IMR-90 (cell line): ENCODE data around the gene PRDM5. TPM values are rescaled to one million over a fixed set of nuclear protein-coding genes. Genes with fewer than 3 reads are reported as not detected.

Source experiments
- ATAC-seq: fragments of 200-7000 bp; cut with Tn5 transposase; 2 replicates; pipeline ENCODE4 v1.9.1; 2020; ENCODE audit warnings: low read depth, mild to moderate bottlenecking, moderate library complexity
- BruUV-seq: library from RNA; stranded (reverse); fragments of 400-500 nt; replicated peaks from 2 replicates; lab custom pipeline; 2021; lab: Mats Ljungman, UMichigan
- CTCF ChIA-PET: fragments of 300-600 bp; formaldehyde crosslinking; extraction: SDS; loops from one replicate; lab custom pipeline; 2021; ENCODE audit warnings: antibody characterized with exemption; lab: Yijun Ruan, JAX
- POLR2A ChIA-PET: fragments of 300-600 bp; sonication (Branson Sonifier 250); formaldehyde crosslinking; loops from one replicate; lab custom pipeline; 2022; ENCODE audit warnings: antibody characterized with exemption; ENCODE audit not compliant: unreplicated experiment; lab: Charles Lee
- DNase-seq: peaks from one replicate; pipeline ENCODE4 v3.0.0; 2013
- H2AFZ ChIP-seq: replicated peaks from 2 replicates; pipeline ENCODE3; 2013; ENCODE audit warnings: low read length, mild to moderate bottlenecking; ENCODE audit not compliant: poor library complexity
- H2AK5ac ChIP-seq: 2 replicates; pipeline ENCODE4 v1.6.1; 2013; ENCODE audit warnings: low read depth, low read length, inconsistent platforms
- H2AK9ac ChIP-seq: replicated peaks from 2 replicates; pipeline ENCODE3; 2013; ENCODE audit warnings: mild to moderate bottlenecking, low read depth, low read length, moderate library complexity; ENCODE audit not compliant: poor library complexity
- H2BK120ac ChIP-seq: 2 replicates; pipeline ENCODE4 v1.6.1; 2013; ENCODE audit warnings: low read depth, low read length, inconsistent platforms
- H2BK15ac ChIP-seq: 3 replicates; pipeline ENCODE4 v1.6.1; 2013; ENCODE audit warnings: low read depth, low read length, inconsistent platforms
- H2BK20ac ChIP-seq: 2 replicates; pipeline ENCODE4 v1.6.1; 2013; ENCODE audit warnings: low read depth, mild to moderate bottlenecking, inconsistent platforms, low read length, moderate library complexity
- H2BK5ac ChIP-seq: 2 replicates; pipeline ENCODE4 v1.6.1; 2013; ENCODE audit warnings: mild to moderate bottlenecking, low read depth, low read length, inconsistent platforms; ENCODE audit not compliant: poor library complexity, severe bottlenecking
- H3K14ac ChIP-seq: replicated peaks from 2 replicates; pipeline ENCODE4 v1.6.1; 2013; ENCODE audit warnings: low read depth, low read length, inconsistent platforms
- H3K18ac ChIP-seq: 2 replicates; pipeline ENCODE4 v1.6.1; 2013; ENCODE audit warnings: low read depth, low read length, control low read depth
- H3K23ac ChIP-seq: 2 replicates; pipeline ENCODE4 v1.6.1; 2013; ENCODE audit warnings: low read depth, low read length, inconsistent platforms
- H3K27ac ChIP-seq: 2 replicates; pipeline ENCODE4 v1.5.1; 2013; ENCODE audit warnings: mild to moderate bottlenecking, control low read depth, low read length; ENCODE audit not compliant: insufficient read depth
- H3K27me3 ChIP-seq: 2 replicates; pipeline ENCODE4 v1.6.1; 2013; ENCODE audit warnings: low read length; ENCODE audit not compliant: control insufficient read depth, insufficient read depth
- H3K36me3 ChIP-seq: 2 replicates; pipeline ENCODE4 v1.6.1; 2013; ENCODE audit warnings: low read length, mixed read lengths; ENCODE audit not compliant: control insufficient read depth, insufficient read depth
- H3K4ac ChIP-seq: 2 replicates; pipeline ENCODE4 v1.6.1; 2013; ENCODE audit warnings: low read depth, low read length, inconsistent platforms
- H3K4me1 ChIP-seq: 2 replicates; pipeline ENCODE4 v1.6.1; 2013; ENCODE audit warnings: low read length, mixed read lengths; ENCODE audit not compliant: control insufficient read depth, insufficient read depth
- H3K4me2 ChIP-seq: 2 replicates; pipeline ENCODE4 v1.6.1; 2013; ENCODE audit warnings: low read depth, mild to moderate bottlenecking, control low read depth, low read length, moderate library complexity
- H3K4me3 ChIP-seq: 2 replicates; pipeline ENCODE4 v1.5.1; 2013; ENCODE audit warnings: low read depth, mild to moderate bottlenecking, control low read depth, low read length, moderate library complexity; ENCODE audit not compliant: insufficient read depth
- H3K56ac ChIP-seq: 2 replicates; pipeline ENCODE4 v1.6.1; 2013; ENCODE audit warnings: low read length, inconsistent platforms; ENCODE audit not compliant: insufficient read depth; ENCODE audit errors: extremely low read depth
- H3K79me1 ChIP-seq, 2 experiments: 2 replicates each; pipeline ENCODE4 v1.6.1; 2013; ENCODE audit warnings: low read length in 2 of 2, inconsistent platforms in 1 of 2, low read depth in 1 of 2
- H3K9ac ChIP-seq: 2 replicates; pipeline ENCODE4 v1.6.1; 2013; ENCODE audit warnings: low read depth, low read length, control low read depth
- H3K9me1 ChIP-seq: 2 replicates; pipeline ENCODE4 v1.6.1; 2013; ENCODE audit warnings: low read length, inconsistent platforms; ENCODE audit not compliant: insufficient read depth
- H3K9me3 ChIP-seq: 2 replicates; pipeline ENCODE4 v1.6.1; 2013; ENCODE audit warnings: low read length; ENCODE audit not compliant: control insufficient read depth, insufficient read depth
- H4K20me1 ChIP-seq: 2 replicates; pipeline ENCODE4 v1.6.1; 2013; ENCODE audit warnings: low read length, inconsistent platforms; ENCODE audit not compliant: insufficient read depth
- H4K5ac ChIP-seq: 2 replicates; pipeline ENCODE4 v1.6.1; 2013; ENCODE audit warnings: mild to moderate bottlenecking, low read depth, low read length, control low read depth
- H4K8ac ChIP-seq, 2 experiments: 2 replicates each; pipeline ENCODE4 v1.6.1; 2013; ENCODE audit warnings: low read depth in 2 of 2, low read length in 2 of 2, control low read depth in 1 of 2, inconsistent platforms in 1 of 2
- H4K91ac ChIP-seq: 2 replicates; pipeline ENCODE4 v1.6.1; 2013; ENCODE audit warnings: low read depth, low read length, inconsistent platforms; ENCODE audit not compliant: insufficient read depth
- CEBPB ChIP-seq: IDR thresholded peaks from 2 replicates; pipeline ENCODE4 v1.6.1; 2012; ENCODE audit warnings: low read depth, low read length, improper control_type of control experiment
- CHD1 ChIP-seq: IDR thresholded peaks from 2 replicates; pipeline ENCODE4 v1.6.1; 2012; ENCODE audit warnings: low read depth, low read length, improper control_type of control experiment
- CTCF ChIP-seq: conservative IDR thresholded peaks from 2 replicates; pipeline ENCODE4 v1.5.1; 2012; ENCODE audit warnings: mild to moderate bottlenecking, low read depth, low read length, improper control_type of control experiment
- ELK1 ChIP-seq: fragments of 150-350 bp; IDR thresholded peaks from 2 replicates; pipeline ENCODE4 v1.6.1; 2016; ENCODE audit warnings: low read depth, mild to moderate bottlenecking, low read length, moderate library complexity, borderline replicate concordance
- FOS ChIP-seq: fragments of 150-350 bp; IDR thresholded peaks from 2 replicates; pipeline ENCODE4 v1.6.1; 2016; ENCODE audit warnings: low read depth, low read length
- MAFK ChIP-seq: IDR thresholded peaks from 2 replicates; pipeline ENCODE4 v1.6.1; 2012; ENCODE audit warnings: low read depth, low read length, improper control_type of control experiment
- MAZ ChIP-seq: IDR thresholded peaks from 2 replicates; pipeline ENCODE4 v1.6.1; 2012; ENCODE audit warnings: low read depth, mild to moderate bottlenecking, low read length, improper control_type of control experiment, moderate library complexity, borderline replicate concordance
- MXI1 ChIP-seq: IDR thresholded peaks from 2 replicates; pipeline ENCODE4 v1.6.1; 2012; ENCODE audit warnings: low read depth, mild to moderate bottlenecking, low read length, moderate library complexity, borderline replicate concordance
- NFE2L2 ChIP-seq: fragments of 150-350 bp; IDR thresholded peaks from 2 replicates; pipeline ENCODE4 v1.6.1; 2016; ENCODE audit warnings: low read depth, mild to moderate bottlenecking, low read length
- POLR2A ChIP-seq: IDR thresholded peaks from 2 replicates; pipeline ENCODE4 v1.6.1; 2012; ENCODE audit warnings: mild to moderate bottlenecking, low read depth, low read length
- RAD21 ChIP-seq: IDR thresholded peaks from 2 replicates; pipeline ENCODE4 v1.6.1; 2012; ENCODE audit warnings: low read length, improper control_type of control experiment
- RCOR1 ChIP-seq: IDR thresholded peaks from 2 replicates; pipeline ENCODE4 v1.6.1; 2012; ENCODE audit warnings: mild to moderate bottlenecking, low read length, improper control_type of control experiment; ENCODE audit not compliant: insufficient replicate concordance
- RFX5 ChIP-seq: IDR thresholded peaks from 2 replicates; pipeline ENCODE4 v1.8.0; 2012; ENCODE audit warnings: low read depth, mild to moderate bottlenecking, low read length, moderate library complexity
- SMC3 ChIP-seq: fragments of 150-350 bp; IDR thresholded peaks from 2 replicates; pipeline ENCODE4 v1.6.1; 2016; ENCODE audit warnings: low read depth, mild to moderate bottlenecking, antibody characterized with exemption, low read length, moderate library complexity
- USF2 ChIP-seq: fragments of 150-350 bp; IDR thresholded peaks from 2 replicates; pipeline ENCODE4 v1.6.1; 2017; ENCODE audit warnings: mild to moderate bottlenecking, antibody characterized with exemption, low read length, low read depth
- WGBS, 2 experiments: methylation state at CpG; one replicate each; pipeline versions ENCODE4 v1.1.5 to v1.1.7; 2013; ENCODE audit warnings: missing lambda C conversion rate in 2 of 2; ENCODE audit not compliant: insufficient read length in 1 of 2; ENCODE audit errors: extremely low coverage in 2 of 2; 5-methylcytosine and 5-hydroxymethylcytosine counted together
- dilution Hi-C: fragments of 300-500 bp; cut with HindIII; formaldehyde crosslinking; loops from one replicate; pipeline ENCODE4 v1.14.3; 2018; ENCODE audit warnings: low sequenced_read_pairs; ENCODE audit not compliant: unreplicated experiment
- in situ Hi-C: fragments of 300-500 bp; cut with MboI; formaldehyde crosslinking; loops from 3 replicates; pipeline ENCODE4 v1.14.3; 2019; ENCODE audit warnings: low sequenced_read_pairs, inconsistent platforms, mixed read lengths
- intact Hi-C: fragments of 100-400 bp; cut with micrococcal nuclease; formaldehyde crosslinking; loops from 2 replicates; pipeline ENCODE4 v1.10.0; 2022
- polyA plus RNA-seq, 3 experiments: library from polyadenylated mRNA; depleted of rRNA; stranded (reverse); fragments of >200 nt; gene quantifications; 2 replicates each; pipeline ENCODE4 v1.2.3, GENCODE V29; 2012; ENCODE audit warnings: low replicate concordance in 1 of 3
- total RNA-seq: library from RNA; depleted of rRNA; stranded (reverse); fragments of >200 nt; gene quantifications from 2 replicates; pipeline ENCODE4 v1.2.3, GENCODE V29; 2012

PRDM5 gene
- total and polyA plus RNA-seq, 2 of the 4 experiments (the other 2 are of a cell fraction) = 4.1 to 10.8 TPM

GRCh38 chr4:120837656-120838055, 84.9 kb downstream of the PRDM5 start:
- H3K79me1 ChIP-seq = peaks cover 0 to 5% of the 10 kb centered on the region in 2 experiments; a peak in 1 of 4 replicates
- ChIA-PET CTCF (no interaction called here), POLR2A (no interaction called here)
- ATAC-seq (no peak), DNase-seq (no peak)
- no peak overlapping the region for H3K9ac ChIP-seq
- WGBS, 2 experiments = no CpG with 5 or more reads among the region's 1 CpG
- H3K9me1 ChIP-seq = no peaks in the 10 kb centered on the region
- no peak overlapping the region for H3K4me3 ChIP-seq
- intact Hi-C loops (no loop called here), dilution Hi-C loops (no loop called here), in situ Hi-C loops (no loop called here)
- no peak overlapping the region for H3K18ac ChIP-seq
- H4K5ac ChIP-seq = no peak overlapping the region
- no peaks in the 10 kb centered on the region for H3K36me3 ChIP-seq
- no peak overlapping the region for H3K4me2 ChIP-seq
- no peak overlapping the region for H3K23ac ChIP-seq
- H3K4ac ChIP-seq = no peak overlapping the region
- H2BK5ac ChIP-seq = no peak overlapping the region
- no peaks in the 10 kb centered on the region for H4K20me1 ChIP-seq
- no peak overlapping the region for H4K91ac ChIP-seq
- peaks cover 3% of the 10 kb centered on the region for H3K4me1 ChIP-seq
- H2BK15ac ChIP-seq = no peak overlapping the region
- no peaks in the 10 kb centered on the region; the same call in 1 of the 2 replicates for H3K9me3 ChIP-seq
- H3K14ac ChIP-seq = no peak overlapping the region
- no peak overlapping the region for H2AFZ ChIP-seq
- TF ChIP-seq ELK1 = no peak
- no peak for TF ChIP-seq RAD21
- no peak for TF ChIP-seq SMC3
- no peak for TF ChIP-seq MAZ
- TF ChIP-seq CEBPB = no peak
- no peak for TF ChIP-seq CTCF
- no peak for TF ChIP-seq FOS
- no peak for TF ChIP-seq RCOR1
- TF ChIP-seq CHD1 = no peak
- no peak for TF ChIP-seq POLR2A
- TF ChIP-seq MXI1 = no peak
- no peak for TF ChIP-seq MAFK
- TF ChIP-seq USF2 = no peak
- no peak for TF ChIP-seq RFX5
- no peak for TF ChIP-seq NFE2L2
- H3K27me3 ChIP-seq = no peaks in the 10 kb centered on the region
- H3K27ac ChIP-seq = no peak overlapping the region
- H4K8ac ChIP-seq = no peak overlapping the region
- BruUV-seq = no TSS peak
- H3K56ac ChIP-seq = no peak overlapping the region
- H2AK9ac ChIP-seq = no peak overlapping the region
- no peak overlapping the region for H2BK120ac ChIP-seq
- H2AK5ac ChIP-seq = no peak overlapping the region
- no peak overlapping the region for H2BK20ac ChIP-seq
